Mesothelial cell of epicardium (in vitro differentiated cells): ENCODE results near the gene MAST4. TPM values are rescaled to one million over a fixed set of nuclear protein-coding genes. Genes with fewer than 3 reads are reported as not detected.

ENCODE experiments used
- DNase-seq, 2 experiments: peaks; one replicate each; pipeline ENCODE4 v3.0.0; 2021; ENCODE audit warnings: low spot score in 2 of 2; ENCODE audit not compliant: unreplicated experiment in 2 of 2
- H3K27ac Mint-ChIP-seq: 2 replicates; pipeline ENCODE4 v1.8.0; 2021; ENCODE audit warnings: mixed read lengths
- H3K27me3 Mint-ChIP-seq: 2 replicates; pipeline ENCODE4 v1.8.0; 2021; ENCODE audit warnings: low read depth, mixed read lengths
- H3K36me3 Mint-ChIP-seq: 2 replicates; pipeline ENCODE4 v1.8.0; 2021; ENCODE audit warnings: mixed read lengths
- H3K4me1 Mint-ChIP-seq: 2 replicates; pipeline ENCODE4 v1.8.0; 2021; ENCODE audit warnings: mixed read lengths
- H3K4me3 Mint-ChIP-seq: 2 replicates; pipeline ENCODE4 v1.8.0; 2021; ENCODE audit warnings: mild to moderate bottlenecking, moderate library complexity, mixed read lengths
- H3K9me3 Mint-ChIP-seq: 2 replicates; pipeline ENCODE4 v1.8.0; 2021; ENCODE audit warnings: mixed read lengths
- CTCF ChIP-seq: fragments of 200-600 bp; sonication (generic); IDR thresholded peaks from one replicate; pipeline ENCODE4 v1.5.0; 2021; ENCODE audit warnings: antibody characterized with exemption; ENCODE audit not compliant: unreplicated experiment
- total RNA-seq: library from RNA; stranded (reverse); gene quantifications from 3 replicates; pipeline ENCODE4 v1.2.1, GENCODE V29; 2021

The MAST4 gene
- total RNA-seq, 1 donor from 2014 or later, result 29.8 TPM

- Mint-ChIP-seq H3K36me3 (no peaks in the 10 kb centered on the region), H3K27me3 (no peaks in the 10 kb centered on the region), H3K4me3 (no peak overlapping the region), H3K27ac (no peak overlapping the region), H3K4me1 (peaks cover 4% of the 10 kb centered on the region), H3K9me3 (peaks cover 7% of the 10 kb centered on the region)
- no peak for TF ChIP-seq CTCF
- no peak for DNase-seq
These were observed 603.7 kb downstream of the MAST4 start for GRCh38 chr5:67199859-67200258.

- DNase-seq, result no peak
- TF ChIP-seq CTCF, result no peak
- H3K27me3 Mint-ChIP-seq, result no peaks in the 10 kb centered on the region
- H3K27ac Mint-ChIP-seq, result no peak overlapping the region
- H3K4me3 Mint-ChIP-seq, result no peak overlapping the region
- H3K4me1 Mint-ChIP-seq, result peaks cover 4% of the 10 kb centered on the region
- H3K9me3 Mint-ChIP-seq, result peaks cover 7% of the 10 kb centered on the region
- H3K36me3 Mint-ChIP-seq, result no peaks in the 10 kb centered on the region
These were observed 604.8 kb downstream of the MAST4 start for GRCh38 chr5:67200809-67201562.

- no peaks in the 10 kb centered on the region for H3K27me3 Mint-ChIP-seq
- H3K36me3 Mint-ChIP-seq, result no peaks in the 10 kb centered on the region
- H3K27ac Mint-ChIP-seq, result no peak overlapping the region
- DNase-seq, result no peak
- peaks cover 7% of the 10 kb centered on the region for H3K9me3 Mint-ChIP-seq
- H3K4me1 Mint-ChIP-seq, result peaks cover 8% of the 10 kb centered on the region
- no peak overlapping the region for H3K4me3 Mint-ChIP-seq
- TF ChIP-seq CTCF, result no peak
These were observed 605.8 kb downstream of the MAST4 start for GRCh38 chr5:67201897-67202549.

- Mint-ChIP-seq H3K27ac (no peak overlapping the region), H3K9me3 (peaks cover 7% of the 10 kb centered on the region), H3K27me3 (no peaks in the 10 kb centered on the region), H3K4me1 (peaks cover 8% of the 10 kb centered on the region), H3K36me3 (no peaks in the 10 kb centered on the region), H3K4me3 (no peak overlapping the region)
- TF ChIP-seq CTCF, result no peak
- no peak for DNase-seq
These were observed 606.6 kb downstream of the MAST4 start for GRCh38 chr5:67202828-67203227.

GRCh38 chr5:67203701-67204074 is 607.5 kb downstream of the MAST4 start:
- no peak for DNase-seq
- H3K27ac Mint-ChIP-seq, result no peak overlapping the region
- TF ChIP-seq CTCF, result no peak
- no peaks in the 10 kb centered on the region for H3K36me3 Mint-ChIP-seq
- no peak overlapping the region for H3K4me3 Mint-ChIP-seq
- H3K9me3 Mint-ChIP-seq, result peaks cover 7% of the 10 kb centered on the region
- no peaks in the 10 kb centered on the region for H3K27me3 Mint-ChIP-seq
- H3K4me1 Mint-ChIP-seq, result peaks cover 8% of the 10 kb centered on the region
